Uterus (tissue), 2 donors: ENCODE results near the gene GLIPR2.

Experiments
- CTCF ChIP-seq, 4 experiments: fragments of 200-600 bp in 2 of 4; fragments of 450-650 bp in 2 of 4; sonication (generic) in 2 of 4; IDR thresholded peaks; one replicate each; pipeline ENCODE4 v1.5.1; 2016 to 2019; ENCODE audit warnings: antibody characterized with exemption in 4 of 4, mild to moderate bottlenecking in 2 of 4, moderate library complexity in 1 of 4
- POLR2A ChIP-seq, 2 donors: fragments of 450-650 bp; IDR thresholded peaks; one replicate each; pipeline ENCODE4 v1.6.1; 2016; ENCODE audit warnings: antibody characterized with exemption in 2 of 2, mild to moderate bottlenecking in 1 of 2, moderate library complexity in 1 of 2

GRCh38 chr9:36146651-36147050 is 10.1 kb downstream of the GLIPR2 start:
- no peak for TF ChIP-seq CTCF (IDR thresholded peaks at IDR 0.05)
- no peak for TF ChIP-seq POLR2A (IDR thresholded peaks at IDR 0.05)
